ENCODE data around the gene CATSPER3.

The CATSPER3 gene

DNA sequence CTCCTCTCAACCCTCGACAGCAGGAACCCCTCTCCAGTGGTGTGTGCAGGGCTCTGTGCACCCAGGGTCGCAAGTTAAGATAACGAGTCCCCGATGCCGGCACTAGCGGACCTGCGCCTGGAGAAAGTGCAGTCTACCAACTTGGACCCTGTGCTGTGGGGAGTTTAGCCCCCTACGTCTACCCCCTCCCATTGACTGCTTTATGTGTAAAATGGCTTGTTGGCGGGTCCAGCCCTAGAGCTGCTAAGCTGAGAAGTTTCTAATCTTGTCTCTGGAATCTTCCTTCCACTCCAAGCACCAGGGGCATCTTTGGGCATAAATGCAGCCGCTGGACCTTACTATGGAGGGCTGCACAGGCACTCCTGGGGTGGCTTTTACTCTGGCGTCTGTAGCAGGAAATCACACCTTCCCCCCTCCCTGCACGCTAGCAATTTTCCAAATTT, 73.5 kb downstream of the CATSPER3 start:
- DNase-seq (ENCODE audit: low read depth, low spot score) = no peak

DNA sequence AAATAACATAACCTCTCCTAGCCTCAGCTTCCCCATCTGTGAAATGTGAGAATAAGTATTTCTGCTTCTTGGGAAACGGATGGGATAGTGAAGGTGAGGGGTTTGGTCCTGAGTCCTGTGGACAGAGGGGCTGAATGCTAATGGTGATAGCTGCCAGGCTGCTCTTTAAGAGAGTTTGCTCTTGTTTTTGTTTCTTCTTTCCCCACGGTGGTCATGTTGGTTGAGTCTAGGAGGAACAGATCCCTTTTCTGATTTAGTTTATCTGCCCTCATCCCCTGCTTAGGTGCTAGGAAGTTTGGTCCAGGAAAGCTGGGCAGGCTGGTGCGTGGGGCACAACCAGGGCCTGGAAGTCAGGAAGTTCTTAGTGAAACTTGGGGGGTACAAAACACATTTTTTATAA, 74.0 kb downstream of the CATSPER3 start:
- no peak for DNase-seq (ENCODE audit: low read depth, low spot score)

DNA sequence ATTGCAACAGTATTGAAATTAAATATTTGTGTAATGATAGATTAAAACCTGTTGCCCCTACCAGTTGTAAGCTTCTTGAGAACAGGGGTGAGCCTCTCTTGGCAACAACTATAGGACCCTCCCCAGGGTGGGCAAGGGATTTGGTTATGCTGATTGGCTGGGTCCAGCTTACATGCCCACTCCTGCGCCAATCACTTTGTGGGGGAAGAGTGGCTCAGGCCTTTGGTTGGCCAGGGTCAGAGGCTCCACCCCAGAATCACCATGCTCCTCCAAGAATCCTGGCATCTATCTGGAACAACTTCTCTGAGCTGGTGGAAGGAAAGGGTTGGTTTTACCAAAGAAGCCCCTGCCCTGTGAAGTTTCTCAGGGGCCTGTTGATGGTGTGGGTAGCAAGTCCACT, 74.9 kb downstream of the CATSPER3 start:
- DNase-seq (ENCODE audit: low read depth, low spot score) = no peak

DNA sequence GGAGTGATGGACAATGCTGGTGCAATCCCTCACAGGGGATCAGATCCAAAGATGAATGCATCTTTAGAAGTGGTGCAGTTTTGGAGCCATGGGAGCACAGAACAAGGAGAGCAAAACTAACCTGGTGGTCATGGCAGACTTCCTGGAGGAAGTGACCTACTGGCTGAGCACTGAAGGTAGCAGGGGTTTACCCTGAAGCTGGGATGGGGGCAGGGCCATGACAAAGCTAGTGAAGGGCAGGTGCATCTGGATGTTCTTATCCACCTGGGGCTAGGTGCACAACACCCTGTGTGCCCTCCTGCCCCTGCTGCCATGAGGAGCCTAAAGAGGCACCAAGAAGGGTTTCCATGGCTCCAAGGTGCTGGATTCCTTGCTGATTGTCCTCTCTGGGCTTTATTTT, 77.8 kb downstream of the CATSPER3 start:
- no peak for DNase-seq (ENCODE audit: low read depth, low spot score)

DNA sequence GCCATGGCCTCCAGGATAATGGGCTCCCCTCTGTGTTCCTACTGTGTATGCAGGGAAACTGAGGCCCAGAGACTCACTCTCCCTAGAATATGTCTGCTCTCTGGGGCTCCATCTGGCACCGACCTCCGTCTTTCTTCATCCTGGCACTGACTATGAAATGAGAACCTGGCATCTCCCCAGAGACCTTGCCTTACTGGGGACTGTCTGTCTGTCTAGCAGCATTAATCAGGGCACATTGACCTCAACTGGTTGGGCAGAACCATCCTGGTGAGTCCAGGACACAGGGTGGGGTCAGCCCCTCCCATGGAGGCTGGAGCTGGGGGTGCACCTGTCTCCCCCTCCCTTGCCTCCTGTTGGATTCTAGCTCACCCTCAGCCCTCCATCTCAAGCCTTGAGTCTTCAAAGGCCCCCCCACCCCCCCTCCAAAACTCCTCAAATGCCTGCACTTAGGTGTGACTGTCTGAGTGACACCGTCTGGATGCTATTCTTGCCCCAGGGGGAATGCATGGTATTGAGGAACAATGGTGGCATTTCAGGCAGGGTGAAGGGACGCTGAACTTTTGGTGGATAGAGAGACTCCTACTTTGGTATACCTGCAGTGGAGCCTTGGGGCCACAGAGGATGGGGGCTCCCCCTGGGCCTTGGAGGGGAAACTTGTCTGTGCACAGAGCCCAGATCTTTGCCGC, 79.1 kb downstream of the CATSPER3 start:
- DNase-seq (ENCODE audit: low read depth, low spot score) = no peak

DNA sequence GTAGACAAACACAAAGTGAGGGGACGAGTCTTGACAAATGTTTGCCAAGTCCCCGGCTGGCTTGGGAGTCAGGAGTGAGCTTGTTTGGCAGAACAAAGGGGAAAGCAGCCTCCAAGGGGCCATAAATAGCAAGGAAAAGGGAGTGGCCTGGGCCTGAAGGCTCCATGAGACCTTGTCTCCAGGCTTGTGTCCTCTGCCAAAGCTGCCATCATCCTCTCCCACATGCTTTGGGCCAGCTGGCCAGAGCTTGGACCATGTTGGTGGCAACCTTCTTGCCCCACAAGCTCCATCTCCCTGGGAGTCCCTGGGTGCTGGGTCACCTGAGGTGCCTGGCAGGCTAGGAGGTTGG, 79.6 kb downstream of the CATSPER3 start:
- DNase-seq (ENCODE audit: low read depth, low spot score) = no peak

DNA sequence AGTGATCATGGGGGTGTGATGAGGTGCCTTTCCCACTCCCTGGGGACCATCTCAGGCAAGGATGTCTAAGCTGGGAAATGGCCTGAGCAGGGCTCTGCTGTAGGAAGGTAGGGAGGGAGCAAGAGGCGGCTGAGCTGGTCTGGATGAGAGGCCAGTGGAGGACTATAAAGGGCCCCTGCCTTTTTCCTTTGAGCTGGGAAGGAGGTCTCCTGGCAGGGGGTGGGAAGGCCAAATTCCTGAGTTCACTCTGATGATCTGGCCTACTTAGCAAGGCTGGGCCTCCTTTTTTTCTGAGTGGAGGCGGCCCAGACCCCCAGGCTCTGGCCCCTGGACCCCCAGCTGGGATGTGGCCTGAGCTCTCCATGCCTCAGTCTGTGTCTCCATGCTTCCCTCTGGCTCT, 80.6 kb downstream of the CATSPER3 start:
- no peak for DNase-seq (ENCODE audit: low read depth, low spot score)

DNA sequence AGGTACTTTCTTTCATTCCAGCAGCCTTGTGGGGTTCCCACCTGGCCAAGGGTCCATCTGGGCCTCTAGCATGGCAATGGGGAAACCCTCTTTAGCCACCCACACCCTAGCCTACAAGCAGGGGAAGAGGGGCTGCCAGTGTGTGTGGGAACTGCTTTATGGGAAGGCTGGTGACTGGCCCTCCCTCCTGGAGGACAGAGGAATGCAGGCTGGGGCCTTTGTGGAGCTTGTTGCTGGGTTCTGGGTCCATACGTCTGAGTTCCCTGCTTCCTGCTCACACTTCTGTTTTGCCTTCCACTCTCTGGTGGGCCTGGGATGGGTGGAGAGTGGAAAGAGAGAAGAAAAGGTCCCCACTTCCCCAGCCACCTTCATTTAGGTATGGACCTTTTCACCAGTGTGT, 81.2 kb downstream of the CATSPER3 start:
- DNase-seq (ENCODE audit: low read depth, low spot score) = no peak

DNA sequence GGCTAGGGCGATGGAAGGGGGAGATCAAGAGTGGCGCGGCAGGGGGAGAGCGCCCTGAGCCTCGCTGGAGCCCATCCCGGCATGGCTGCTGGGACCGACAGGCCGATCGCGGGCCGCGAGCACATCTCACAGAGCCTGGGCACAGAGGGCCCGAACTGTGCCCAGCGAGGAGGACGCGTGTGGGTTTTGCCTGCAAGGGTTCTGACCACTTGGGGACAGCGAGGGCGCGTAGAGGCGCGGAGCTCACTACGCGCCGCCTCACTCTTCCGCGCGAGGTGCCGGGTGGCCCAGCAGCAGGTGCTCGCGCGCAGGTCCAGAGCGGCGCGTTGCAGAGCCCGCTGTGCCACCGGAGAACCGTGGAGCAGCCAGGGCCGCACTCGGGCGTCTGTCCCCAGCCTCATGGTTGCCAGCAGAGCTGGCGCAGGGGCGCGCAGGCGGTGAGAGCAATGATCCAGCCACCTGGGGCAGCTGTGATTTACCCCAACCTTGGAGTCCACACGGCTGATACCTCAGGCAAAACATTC, 82.6 kb downstream of the CATSPER3 start:
- no peak for DNase-seq (ENCODE audit: low read depth, low spot score)

DNA sequence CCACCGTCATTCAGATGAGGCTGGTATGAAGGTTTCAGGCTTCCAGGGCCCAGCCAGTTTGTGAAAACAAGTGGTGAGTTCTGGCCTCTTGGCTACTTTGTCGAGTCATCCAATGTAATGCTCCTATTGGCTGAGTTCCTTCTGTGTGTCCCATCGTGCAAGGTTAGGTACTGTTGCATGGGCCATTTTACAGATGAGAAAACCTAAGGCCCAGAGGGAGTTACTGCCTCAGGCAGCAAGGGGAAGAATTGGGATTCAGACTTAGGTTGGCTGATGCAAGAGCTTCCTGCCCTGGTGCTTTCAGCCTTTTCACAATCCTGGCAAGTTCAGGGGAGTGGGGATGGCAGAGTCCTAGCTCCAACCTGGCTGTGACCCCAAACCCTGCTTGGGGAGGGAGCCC, 83.7 kb downstream of the CATSPER3 start:
- DNase-seq (ENCODE audit: low read depth, low spot score) = no peak

DNA sequence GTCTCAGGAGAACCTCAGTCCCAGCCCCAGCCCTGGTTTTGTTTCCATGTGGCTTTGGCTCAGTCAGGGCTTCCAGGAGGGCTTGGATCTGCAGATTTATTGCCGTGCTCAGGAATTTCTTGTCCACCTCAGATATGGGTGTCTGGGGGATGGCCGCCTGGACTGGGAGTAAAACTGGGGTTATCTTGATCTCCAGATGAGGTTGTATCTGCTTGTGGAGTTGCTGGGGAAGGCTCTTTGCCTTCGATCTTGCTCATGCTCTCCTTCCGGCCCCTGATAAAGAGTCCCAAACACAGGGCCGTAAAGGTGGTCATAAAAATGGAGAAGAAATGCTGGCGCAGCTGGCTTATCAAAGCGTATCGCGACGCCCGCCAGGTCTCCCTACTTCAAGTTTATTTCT, 84.2 kb downstream of the CATSPER3 start:
- no peak for DNase-seq (ENCODE audit: low read depth, low spot score)

DNA sequence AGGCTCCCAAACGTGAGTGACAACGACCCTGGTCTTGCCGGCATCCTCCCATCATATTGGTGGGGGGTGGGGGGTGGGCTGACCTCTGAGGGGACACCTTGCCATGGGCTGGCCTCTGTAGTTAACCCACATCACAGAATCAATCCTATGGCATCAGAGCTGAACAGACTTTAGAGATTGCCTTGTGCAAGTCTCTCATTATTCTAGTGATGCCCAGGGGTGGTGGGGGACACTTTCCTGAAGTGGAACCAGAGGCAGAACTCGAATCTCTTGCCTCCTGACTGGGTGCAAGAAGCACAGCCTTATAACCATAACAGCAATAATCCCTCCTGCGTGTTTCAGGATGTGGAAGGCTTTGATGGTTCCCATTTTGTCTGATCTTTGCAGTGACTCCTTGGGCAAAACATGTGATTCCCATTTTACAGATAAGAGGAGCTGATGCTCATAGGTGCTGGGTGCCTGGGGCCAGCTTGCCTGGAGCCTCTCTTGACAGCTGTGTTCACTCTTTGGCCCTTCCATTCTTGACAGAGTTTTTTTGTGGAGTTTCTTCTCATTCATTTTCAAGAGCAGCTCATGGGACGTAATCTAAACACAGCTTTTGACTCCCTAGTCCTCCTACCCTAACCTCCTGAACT, 84.9 kb downstream of the CATSPER3 start:
- DNase-seq (ENCODE audit: low read depth, low spot score) = no peak

DNA sequence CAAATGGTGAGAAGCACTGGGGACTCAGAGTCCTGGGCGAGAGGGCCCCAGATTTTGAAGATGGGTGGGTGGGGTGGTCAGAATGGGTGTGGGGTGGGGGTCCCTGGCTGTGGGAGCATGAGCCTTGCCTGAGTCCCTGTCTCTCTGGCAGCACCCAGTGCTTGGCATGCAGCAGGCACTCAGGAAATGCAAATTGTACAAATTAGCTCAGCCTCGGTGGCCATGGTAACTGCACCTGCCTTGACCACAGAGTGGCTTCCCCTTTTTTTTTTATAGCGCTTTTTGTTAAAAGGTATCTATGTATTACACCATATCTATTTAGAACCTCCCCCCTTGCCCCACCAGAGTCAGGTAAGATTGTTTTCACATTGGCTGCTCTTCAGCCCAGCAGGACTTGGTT, 85.6 kb downstream of the CATSPER3 start:
- DNase-seq (ENCODE audit: low read depth, low spot score) = no peak

DNA sequence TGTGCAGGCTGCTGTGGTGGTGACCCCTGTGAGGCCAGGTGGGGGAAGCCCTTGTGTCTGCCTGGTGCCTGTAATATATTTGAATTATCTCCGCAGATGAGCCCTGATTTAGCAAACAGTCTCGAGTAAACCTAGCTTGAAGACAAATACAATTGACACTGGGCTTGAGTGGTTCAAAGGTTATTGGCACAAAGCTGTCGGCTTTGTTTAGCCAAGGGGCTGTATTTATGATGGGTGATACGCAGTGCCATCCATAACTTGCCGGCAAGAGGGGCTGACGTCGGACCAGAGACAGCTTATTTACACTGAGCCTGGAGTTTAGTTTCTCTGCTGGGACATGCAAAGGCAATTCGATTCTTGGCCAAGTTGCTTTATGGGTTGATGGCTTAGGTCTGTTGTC, 86.3 kb downstream of the CATSPER3 start:
- no peak for DNase-seq (ENCODE audit: low read depth, low spot score)

DNA sequence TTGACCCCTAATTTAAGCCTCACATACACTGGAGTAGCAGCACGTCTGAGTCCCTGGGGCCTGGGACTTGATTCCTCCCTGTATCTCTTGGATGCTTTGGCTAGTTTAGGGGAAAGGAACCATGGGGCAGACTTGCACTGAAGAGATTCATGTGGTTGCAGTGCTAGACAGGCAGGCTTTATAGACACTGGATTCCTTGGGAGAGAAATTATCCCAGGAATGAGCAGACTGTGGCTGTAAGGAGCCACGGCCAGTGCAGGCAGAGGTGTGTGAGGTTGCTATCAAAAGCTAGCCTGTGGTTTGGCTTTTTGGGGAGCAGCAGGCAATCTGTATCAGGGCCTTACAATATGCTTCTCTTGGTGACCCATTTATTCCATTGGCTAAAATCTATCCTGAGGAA, 86.8 kb downstream of the CATSPER3 start:
- DNase-seq (ENCODE audit: low read depth, low spot score) = no peak

DNA sequence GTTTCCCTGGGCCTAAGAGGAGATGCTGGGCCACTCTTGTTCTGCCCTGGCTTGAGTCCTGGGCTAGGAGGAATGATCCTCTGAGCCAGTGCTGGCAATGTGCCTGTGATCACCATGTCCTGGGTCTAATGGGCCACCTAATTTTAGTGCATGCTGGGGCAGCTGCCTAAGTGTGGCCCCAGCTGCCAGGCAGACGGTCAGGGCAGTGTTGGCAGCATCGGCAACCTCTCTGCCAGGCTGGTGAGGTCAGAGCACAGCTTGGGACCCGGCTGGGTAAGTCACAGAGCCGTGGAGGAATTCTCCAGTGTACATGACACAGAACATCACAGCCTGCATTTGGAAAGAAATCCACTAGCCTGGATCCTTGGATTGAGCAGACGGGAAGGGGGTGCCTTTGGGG, 87.7 kb downstream of the CATSPER3 start:
- no peak for DNase-seq (ENCODE audit: low read depth, low spot score)

DNA sequence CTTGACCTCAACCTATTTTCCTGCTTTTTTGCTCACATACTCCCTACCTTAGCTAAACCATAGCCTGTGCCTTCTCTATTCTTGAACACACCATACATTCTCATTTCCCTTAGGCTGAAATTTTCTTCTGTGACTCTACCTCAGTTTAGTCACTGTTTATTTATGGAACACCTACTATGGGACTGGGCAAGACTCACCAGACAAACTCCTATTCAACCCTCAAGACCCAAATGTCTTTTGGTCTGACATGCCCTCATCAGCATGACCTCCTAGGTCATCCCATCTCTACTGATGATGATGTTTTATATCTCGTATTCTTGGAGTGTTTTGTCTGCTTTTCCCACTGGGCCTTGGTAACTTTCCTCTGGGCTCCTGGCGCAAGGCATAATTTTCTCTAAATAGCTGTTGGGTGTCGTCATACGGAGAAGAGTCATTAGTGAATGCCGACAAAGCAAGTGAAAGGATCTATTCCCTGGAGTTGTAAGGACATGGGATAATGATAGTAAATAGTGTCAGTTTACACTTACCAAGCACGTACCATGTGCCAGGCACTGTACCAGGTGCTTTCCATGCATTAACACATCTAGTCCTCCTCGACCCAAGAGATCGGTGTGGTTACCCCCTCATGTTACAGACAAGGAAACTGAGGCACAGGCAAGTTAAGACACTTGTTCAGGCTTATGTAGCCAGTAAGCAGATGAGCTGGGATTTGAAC, 88.8 kb downstream of the CATSPER3 start:
- DNase-seq (ENCODE audit: low read depth, low spot score) = no peak

DNA sequence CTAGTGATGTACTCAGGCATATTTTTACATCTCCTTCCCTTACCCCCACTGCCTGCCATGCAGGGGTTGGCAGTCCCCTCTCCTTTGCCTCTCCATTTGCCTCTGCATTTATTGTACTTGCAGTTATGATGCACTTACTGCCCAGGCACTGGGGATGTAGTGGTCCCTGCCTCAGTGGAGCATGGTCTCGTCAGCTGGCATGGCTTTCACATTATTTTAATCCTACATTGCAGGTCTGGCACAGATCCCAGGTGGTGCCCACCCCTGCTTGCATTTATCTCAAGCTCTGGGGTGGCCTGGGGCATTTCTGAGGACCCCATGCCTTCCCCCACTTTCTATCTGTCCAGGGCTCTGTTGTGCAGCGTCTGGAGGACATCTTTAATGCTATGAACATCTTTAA, 89.5 kb downstream of the CATSPER3 start:
- no peak for DNase-seq (ENCODE audit: low read depth, low spot score)

DNA sequence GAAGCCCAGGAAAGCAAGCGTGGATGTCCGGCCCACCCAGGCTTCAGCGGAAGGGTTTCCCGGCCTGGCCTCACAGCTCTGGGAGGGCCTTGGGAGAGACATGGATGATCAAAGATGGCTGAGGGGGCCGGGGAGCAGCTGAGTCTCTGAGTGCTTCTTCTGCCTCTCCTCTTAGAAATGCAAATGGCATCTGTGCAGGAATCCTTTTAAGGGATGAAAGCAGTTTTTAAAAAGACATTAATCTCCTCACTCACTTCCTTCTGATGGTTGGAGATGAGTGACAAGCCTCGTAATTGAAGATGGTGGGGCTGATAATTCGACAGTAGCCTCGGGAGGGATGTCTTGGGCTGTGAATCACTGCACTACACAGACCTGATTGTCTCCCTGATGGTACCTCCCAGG, 90.6 kb downstream of the CATSPER3 start:
- no peak for DNase-seq (ENCODE audit: low read depth, low spot score)

DNA sequence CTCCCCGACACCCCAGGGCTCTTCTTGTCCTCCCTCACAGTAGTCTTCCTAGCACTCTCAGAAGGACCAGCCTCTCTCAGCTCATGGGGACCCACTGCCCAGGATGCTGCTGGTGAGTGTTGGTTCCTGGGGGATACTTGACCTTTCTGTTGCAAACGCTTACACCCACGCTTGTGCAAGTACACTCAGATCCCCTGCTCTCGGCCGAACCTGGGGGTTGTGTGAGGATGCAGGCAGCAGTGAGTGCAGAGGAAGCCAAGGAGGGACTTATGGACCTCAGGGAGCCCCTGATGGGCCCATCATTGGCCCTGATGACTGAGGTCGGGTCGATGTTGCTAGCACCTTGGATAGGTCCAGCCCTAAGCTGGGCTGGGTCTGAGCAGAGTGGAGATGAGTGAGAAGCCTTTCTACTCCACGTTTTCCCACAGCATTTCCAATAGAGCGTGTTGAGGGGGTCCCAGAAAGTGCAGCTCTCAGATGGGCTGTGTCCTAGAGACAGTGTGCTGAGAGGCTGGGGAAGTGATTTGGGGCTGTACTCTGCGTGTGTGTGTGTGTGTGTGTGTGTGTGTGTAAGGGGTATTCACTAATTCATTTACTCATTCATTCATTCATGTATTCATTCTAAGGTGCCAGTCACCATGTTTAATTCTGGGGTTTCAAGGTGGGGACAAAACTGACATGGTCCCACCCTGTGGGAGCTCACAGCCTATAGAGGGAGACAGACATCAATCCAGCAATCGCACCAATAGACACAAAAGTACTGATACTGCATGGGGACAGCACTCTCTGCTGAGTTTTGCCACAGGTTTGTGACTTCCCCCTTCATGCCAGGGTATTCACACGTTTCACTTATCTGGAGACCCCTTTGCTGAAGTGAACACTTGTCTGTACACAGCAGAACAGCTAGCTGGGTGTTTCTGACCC, 91.6 kb downstream of the CATSPER3 start:
- DNase-seq (ENCODE audit: low read depth, low spot score) = no peak

DNA sequence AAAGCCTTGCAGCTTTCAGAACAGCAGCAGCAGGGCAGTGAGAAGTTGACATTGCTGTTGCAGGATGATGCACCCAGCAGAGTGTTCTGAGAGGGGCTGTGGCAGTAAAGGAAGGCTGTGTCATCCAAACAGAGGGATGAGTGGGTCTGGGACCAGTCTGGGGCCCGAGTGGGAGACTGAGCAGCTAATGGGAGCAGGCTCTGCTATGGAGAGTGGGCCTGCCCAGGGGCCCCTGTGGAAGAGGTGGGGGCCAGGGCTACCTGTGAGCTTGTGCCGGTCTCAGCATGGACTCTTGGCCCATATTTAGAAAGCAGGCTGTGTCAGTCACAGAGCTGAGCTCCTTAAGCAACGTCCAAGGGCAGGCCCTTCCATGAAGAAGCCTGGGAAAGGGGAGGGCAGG, 92.3 kb downstream of the CATSPER3 start:
- DNase-seq (ENCODE audit: low read depth, low spot score) = no peak

DNA sequence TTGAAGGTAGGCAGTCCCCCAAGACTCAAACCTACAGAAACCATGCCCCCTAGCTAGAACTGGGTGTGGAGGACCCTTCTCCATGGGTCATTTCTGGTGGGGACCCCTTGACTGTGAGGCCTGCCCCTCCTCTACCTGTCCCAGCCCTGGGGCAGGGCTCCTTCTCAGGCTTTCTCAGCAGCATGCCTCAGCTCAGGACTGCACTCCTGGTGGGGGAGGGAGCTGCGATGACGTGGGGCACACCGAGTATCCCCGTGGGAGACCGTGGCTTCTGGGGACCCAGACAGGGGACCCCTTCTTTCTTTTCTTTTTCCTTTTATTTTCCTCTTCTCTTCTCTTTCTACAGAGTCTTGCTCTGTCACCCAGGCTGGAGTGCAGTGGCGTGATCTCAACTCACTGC, 93.3 kb downstream of the CATSPER3 start:
- DNase-seq (ENCODE audit: low read depth, low spot score) = no peak
